HUES48 (cell line): Measurements from ENCODE around the gene CRYZL1.
A peak's percentile ranks its signal among the peaks of the same experiment; 100 is the strongest.
"Not testable (repeated sequence)": the region's sequence is repeated elsewhere in the genome, so short reads cannot be mapped to it uniquely, and the experiment has no call there.

Experiments
- H3K27ac ChIP-seq: one replicate; pipeline ENCODE4 v1.7.0; 2013; ENCODE audit warnings: low read depth, low read length, inconsistent platforms
- H3K27me3 ChIP-seq: 2 replicates; pipeline ENCODE4 v1.6.1; 2013; ENCODE audit warnings: mild to moderate bottlenecking, low read length; ENCODE audit not compliant: control insufficient read depth, insufficient read depth
- H3K36me3 ChIP-seq: 2 replicates; pipeline ENCODE4 v1.6.1; 2013; ENCODE audit warnings: low read length; ENCODE audit not compliant: control insufficient read depth, insufficient read depth
- H3K4me1 ChIP-seq: 2 replicates; pipeline ENCODE4 v1.6.1; 2013; ENCODE audit warnings: mild to moderate bottlenecking, low read length; ENCODE audit not compliant: control insufficient read depth, insufficient read depth
- H3K4me3 ChIP-seq: 2 replicates; pipeline ENCODE4 v1.5.1; 2013; ENCODE audit warnings: mild to moderate bottlenecking, low read depth, low read length
- H3K9ac ChIP-seq: 2 replicates; pipeline ENCODE4 v1.6.1; 2013; ENCODE audit warnings: mild to moderate bottlenecking, low read depth, low read length, moderate library complexity
- H3K9me3 ChIP-seq: 2 replicates; pipeline ENCODE4 v1.6.1; 2013; ENCODE audit warnings: low read length; ENCODE audit not compliant: control insufficient read depth, insufficient read depth

The CRYZL1 gene

GRCh38 chr21:33626151-33626550 lies 15.4 kb downstream of the CRYZL1 start:
- H3K36me3 ChIP-seq, result peaks cover 20% of the 10 kb centered on the region
- H3K27ac ChIP-seq, result not testable (repeated sequence)

GRCh38 chr21:33622253-33622652 lies 19.3 kb downstream of the CRYZL1 start:
- H3K9me3 ChIP-seq, result no peaks in the 10 kb centered on the region

More at GRCh38 chr21:33626151-33626550, 15.4 kb downstream of the CRYZL1 start:
- not testable (repeated sequence) for H3K4me3 ChIP-seq, H3K9me3 ChIP-seq, H3K27me3 ChIP-seq, H3K9ac ChIP-seq
- H3K4me1 ChIP-seq, result peaks cover 12% of the 10 kb centered on the region; the same call in 1 of the 2 replicates

DNA sequence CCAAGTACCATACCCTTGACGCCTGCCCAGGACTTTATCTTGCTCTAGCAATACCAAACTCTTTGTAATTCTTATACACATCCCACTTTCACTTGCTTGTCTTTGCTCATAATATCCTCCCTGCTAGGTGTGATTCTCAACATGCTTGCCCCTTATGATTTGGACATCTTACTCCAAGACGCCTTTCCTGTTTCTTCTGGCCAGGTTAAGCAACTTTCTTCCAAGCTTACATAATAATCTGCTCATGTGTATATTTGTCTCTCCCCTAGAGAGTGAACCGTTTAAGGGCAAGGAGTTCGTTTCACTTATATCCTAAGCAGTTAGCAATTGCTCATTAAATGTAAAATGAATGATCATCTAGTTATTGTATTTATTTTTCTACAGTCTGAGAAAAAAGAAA lies 21.8 kb downstream of the CRYZL1 start:
- Histone ChIP-seq H3K4me1 (peaks cover 15% of the 10 kb centered on the region), H3K27ac (no peak overlapping the region)

More at GRCh38 chr21:33622253-33622652, 19.3 kb downstream of the CRYZL1 start:
- H3K4me1 ChIP-seq, result peaks cover 15% of the 10 kb centered on the region
- H3K27ac ChIP-seq, result no peak overlapping the region
- no peak overlapping the region for H3K4me3 ChIP-seq
- H3K9ac ChIP-seq, result no peak overlapping the region
- H3K36me3 ChIP-seq, result peaks cover 27% of the 10 kb centered on the region
- H3K27me3 ChIP-seq, result no peaks in the 10 kb centered on the region

GRCh38 chr21:33618407-33618806 lies 23.1 kb downstream of the CRYZL1 start:
- Histone ChIP-seq H3K9me3 (no peaks in the 10 kb centered on the region), H3K36me3 (peaks cover 16% of the 10 kb centered on the region), H3K4me1 (peaks cover 15% of the 10 kb centered on the region), H3K9ac (no peak overlapping the region), H3K27me3 (no peaks in the 10 kb centered on the region), H3K4me3 (no peak overlapping the region), H3K27ac (peak overlapping the region; percentile 70)

More for the DNA sequence above, 21.8 kb downstream of the CRYZL1 start:
- Histone ChIP-seq H3K4me3 (no peak overlapping the region), H3K9ac (no peak overlapping the region), H3K27me3 (no peaks in the 10 kb centered on the region), H3K36me3 (peaks cover 27% of the 10 kb centered on the region), H3K9me3 (no peaks in the 10 kb centered on the region)

GRCh38 chr21:33617565-33617964 lies 24.0 kb downstream of the CRYZL1 start:
- not testable (repeated sequence) for H3K4me3 ChIP-seq, H3K27ac ChIP-seq, H3K27me3 ChIP-seq, H3K9ac ChIP-seq, H3K9me3 ChIP-seq
- H3K4me1 ChIP-seq, result peaks cover 13% of the 10 kb centered on the region
- H3K36me3 ChIP-seq, result peaks cover 21% of the 10 kb centered on the region

DNA sequence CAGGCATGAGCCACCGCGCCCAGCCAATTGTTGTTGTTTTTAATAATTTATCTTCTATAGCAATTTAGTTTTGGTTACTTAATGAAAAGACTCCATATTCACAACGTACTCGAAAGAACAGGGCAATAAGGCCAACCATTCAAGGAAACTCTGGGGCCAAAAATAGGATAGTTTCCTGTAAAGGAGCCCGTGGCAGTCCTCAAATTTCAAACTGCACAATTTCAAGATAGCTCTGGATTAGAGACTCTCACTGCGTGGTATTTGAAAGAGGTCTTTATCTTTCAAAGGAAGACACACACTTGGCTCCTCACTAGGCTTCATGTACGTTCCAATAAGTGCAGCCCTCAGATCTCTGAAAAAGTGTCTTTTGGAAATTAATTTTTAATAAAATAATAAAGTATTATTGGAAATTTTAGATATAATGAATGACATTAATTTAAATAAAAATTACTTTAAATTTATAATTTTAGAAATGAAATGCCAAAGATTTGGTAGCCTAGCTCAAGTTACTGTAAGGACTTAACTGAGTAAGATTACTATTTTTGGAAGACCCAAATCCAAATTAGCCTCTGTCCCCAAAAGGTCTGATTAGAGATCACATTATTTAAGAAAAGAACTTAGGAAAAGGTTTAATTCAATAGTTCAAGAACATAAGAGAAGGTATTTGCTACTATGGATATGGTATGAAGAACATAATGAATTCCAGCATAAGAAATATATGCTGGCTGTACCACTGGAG lies 30.4 kb downstream of the CRYZL1 start:
- Histone ChIP-seq H3K9me3 (no peaks in the 10 kb centered on the region), H3K36me3 (peaks cover 25% of the 10 kb centered on the region), H3K27ac (no peak overlapping the region), H3K9ac (no peak overlapping the region), H3K4me3 (no peak overlapping the region), H3K4me1 (no peaks in the 10 kb centered on the region), H3K27me3 (no peaks in the 10 kb centered on the region)

- Histone ChIP-seq H3K9ac (no peak overlapping the region), H3K27me3 (no peaks in the 10 kb centered on the region), H3K36me3 (peaks cover 27% of the 10 kb centered on the region), H3K9me3 (no peaks in the 10 kb centered on the region), H3K4me3 (no peak overlapping the region), H3K27ac (no peak overlapping the region), H3K4me1 (no peaks in the 10 kb centered on the region)
Observed at GRCh38 chr21:33608559-33608958, 33.0 kb downstream of the CRYZL1 start.

DNA sequence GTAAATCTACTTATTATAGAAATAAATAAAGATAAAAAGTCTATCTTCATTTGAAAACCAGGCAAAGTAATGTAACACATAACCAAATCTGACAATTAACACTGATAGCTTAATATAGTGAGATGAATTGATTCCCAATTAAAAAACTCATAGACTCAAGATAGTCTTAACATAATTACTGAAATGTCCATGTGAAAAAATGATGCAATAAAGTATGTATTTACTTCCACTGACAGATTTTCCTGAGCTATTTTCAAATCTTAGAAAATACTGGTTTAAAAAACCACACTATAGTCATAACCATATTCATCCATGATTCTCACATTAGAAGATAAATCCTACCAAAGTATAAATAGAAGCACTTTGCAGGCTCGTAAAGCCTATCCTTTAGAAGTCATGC lies 43.5 kb downstream of the CRYZL1 start:
- H3K4me1 ChIP-seq, result no peaks in the 10 kb centered on the region
- H3K4me3 ChIP-seq, result no peak overlapping the region
- H3K36me3 ChIP-seq, result peaks cover 53% of the 10 kb centered on the region
- no peaks in the 10 kb centered on the region for H3K27me3 ChIP-seq
- no peak overlapping the region for H3K27ac ChIP-seq
- no peaks in the 10 kb centered on the region for H3K9me3 ChIP-seq
- H3K9ac ChIP-seq, result no peak overlapping the region

GRCh38 chr21:33588485-33589335 lies 52.8 kb downstream of the CRYZL1 start, which contains the start of gene DONSON:
DONSON (minus strand) TSS chr21:33588684; CDS start chr21:33588641, 43 bp downstream.
- Histone ChIP-seq H3K4me1 (peaks cover 12% of the 10 kb centered on the region; the same call in 1 of the 2 replicates), H3K36me3 (peaks cover 24% of the 10 kb centered on the region), H3K9ac (peak within 1 kb of the TSS; percentile 84), H3K9me3 (no peaks in the 10 kb centered on the region), H3K27me3 (no peaks in the 10 kb centered on the region), H3K4me3 (peak within 1 kb of the TSS; percentile 89), H3K27ac (peak within 1 kb of the TSS; percentile 89)

- peak overlapping the region; percentile 84 for H3K9ac ChIP-seq
Observed at GRCh38 chr21:33587792-33588484, 53.6 kb downstream of the CRYZL1 start.

More at GRCh38 chr21:33587792-33588484, 53.6 kb downstream of the CRYZL1 start:
- Histone ChIP-seq H3K4me1 (peaks cover 12% of the 10 kb centered on the region; the same call in 1 of the 2 replicates), H3K4me3 (peak overlapping the region; percentile 89), H3K9me3 (no peaks in the 10 kb centered on the region), H3K27me3 (no peaks in the 10 kb centered on the region), H3K36me3 (peaks cover 30% of the 10 kb centered on the region), H3K27ac (peak overlapping the region; percentile 89)
